Liver (tissue), 9 donors: ENCODE data around the gene SEPHS1. TPM values are rescaled to one million over a fixed set of nuclear protein-coding genes. Genes with fewer than 3 reads are reported as not detected.
"Not testable (repeated sequence)": the region's sequence is repeated elsewhere in the genome, so short reads cannot be mapped to it uniquely, and the experiment has no call there.

Experiments
- DNase-seq: peaks from one replicate; pipeline ENCODE4 v3.0.0-alpha.2; 2017; ENCODE audit warnings: low spot score
- H3K27ac ChIP-seq, 2 donors: one replicate each; pipeline ENCODE4 v1.7.0; 2013; ENCODE audit warnings: inconsistent platforms in 2 of 2, low read length in 2 of 2, control low read depth in 1 of 2, low read depth in 1 of 2, mild to moderate bottlenecking in 1 of 2
- H3K27me3 ChIP-seq, 4 donors: one replicate each; pipeline versions ENCODE4 v1.6.1 to v1.7.0; 2013; ENCODE audit warnings: low read length in 3 of 4, inconsistent platforms in 1 of 4, mild to moderate bottlenecking in 1 of 4, moderate library complexity in 1 of 4; ENCODE audit not compliant: control insufficient read depth in 4 of 4, insufficient read depth in 4 of 4
- H3K36me3 ChIP-seq, 4 donors: one replicate each; pipeline versions ENCODE4 v1.6.1 to v1.7.0; 2013; ENCODE audit warnings: low read length in 3 of 4, mild to moderate bottlenecking in 3 of 4, low read depth in 1 of 4, moderate library complexity in 1 of 4; ENCODE audit not compliant: control insufficient read depth in 4 of 4, insufficient read depth in 3 of 4
- H3K4me1 ChIP-seq, 4 donors: one replicate each; pipeline versions ENCODE4 v1.6.1 to v1.7.0; 2013; ENCODE audit warnings: low read length in 3 of 4, mild to moderate bottlenecking in 3 of 4, moderate library complexity in 1 of 4; ENCODE audit not compliant: control insufficient read depth in 4 of 4, insufficient read depth in 4 of 4
- H3K4me3 ChIP-seq, 3 donors: one replicate each; pipeline versions ENCODE4 v1.6.1 to v1.7.0; 2013; ENCODE audit warnings: low read length in 3 of 3, control low read depth in 1 of 3, low read depth in 1 of 3, mild to moderate bottlenecking in 1 of 3
- H3K9ac ChIP-seq, 2 donors: one replicate each; pipeline ENCODE4 v1.7.0; 2013; ENCODE audit warnings: low read length in 2 of 2, mild to moderate bottlenecking in 2 of 2, moderate library complexity in 2 of 2, control low read depth in 1 of 2, low read depth in 1 of 2
- H3K9me3 ChIP-seq, 4 donors: one replicate each; pipeline versions ENCODE4 v1.6.1 to v1.7.0; 2013; ENCODE audit warnings: low read length in 3 of 4; ENCODE audit not compliant: control insufficient read depth in 4 of 4
- ATF3 ChIP-seq: IDR thresholded peaks from 2 replicates; pipeline ENCODE4 v1.6.1; 2016; ENCODE audit warnings: antibody characterized with exemption
- CTCF ChIP-seq: fragments of 150-350 bp; IDR thresholded peaks from 2 replicates; pipeline ENCODE4 v1.5.1; 2017; ENCODE audit warnings: improper control_type of control experiment, low read depth, low read length; ENCODE audit not compliant: missing input control
- EGR1 ChIP-seq, 2 donors: IDR thresholded peaks; 2 replicates each; pipeline ENCODE4 v1.6.1; 2016 to 2018; ENCODE audit warnings: antibody characterized with exemption in 2 of 2, low read depth in 2 of 2
- FOXA1 ChIP-seq: IDR thresholded peaks from 2 replicates; pipeline ENCODE4 v1.6.1; 2016; ENCODE audit warnings: antibody characterized with exemption
- FOXA2 ChIP-seq: IDR thresholded peaks from 2 replicates; pipeline ENCODE4 v1.6.1; 2016; ENCODE audit warnings: antibody characterized with exemption
- GABPA ChIP-seq, 2 donors: IDR thresholded peaks in 1 of 2; conservative IDR thresholded peaks in 1 of 2; 2 replicates each; pipeline ENCODE4 v1.6.1; 2016; ENCODE audit warnings: antibody characterized with exemption in 2 of 2, mild to moderate bottlenecking in 1 of 2, moderate library complexity in 1 of 2
- HNF4A ChIP-seq, 2 donors: conservative IDR thresholded peaks; 2 replicates each; pipeline ENCODE4 v1.6.1; 2016; ENCODE audit warnings: antibody characterized with exemption in 2 of 2, mild to moderate bottlenecking in 2 of 2
- HNF4G ChIP-seq: IDR thresholded peaks from 2 replicates; pipeline ENCODE4 v1.6.1; 2016; ENCODE audit warnings: antibody characterized with exemption
- JUND ChIP-seq, 2 donors: IDR thresholded peaks; 2 replicates each; pipeline ENCODE4 v1.6.1; 2016; ENCODE audit warnings: antibody characterized with exemption in 2 of 2
- MAX ChIP-seq: IDR thresholded peaks from 2 replicates; pipeline ENCODE4 v1.6.1; 2016; ENCODE audit warnings: antibody characterized with exemption
- NR2F2 ChIP-seq: IDR thresholded peaks from 2 replicates; pipeline ENCODE4 v1.6.1; 2016; ENCODE audit warnings: antibody characterized with exemption
- RAD21 ChIP-seq, 2 donors: IDR thresholded peaks; 2 replicates each; pipeline ENCODE4 v1.6.1; 2016; ENCODE audit warnings: antibody characterized with exemption in 2 of 2, mild to moderate bottlenecking in 2 of 2
- REST ChIP-seq: IDR thresholded peaks from 2 replicates; pipeline ENCODE4 v1.6.1; 2016; ENCODE audit warnings: antibody characterized with exemption, mild to moderate bottlenecking
- RXRA ChIP-seq, 2 donors: IDR thresholded peaks; 2 replicates each; pipeline ENCODE4 v1.6.1; 2017 to 2018; ENCODE audit warnings: antibody characterized with exemption in 2 of 2, mild to moderate bottlenecking in 1 of 2
- SP1 ChIP-seq: IDR thresholded peaks from 2 replicates; pipeline ENCODE4 v1.6.1; 2018; ENCODE audit warnings: antibody characterized with exemption, mild to moderate bottlenecking
- TAF1 ChIP-seq: conservative IDR thresholded peaks from 2 replicates; pipeline ENCODE4 v1.6.1; 2016; ENCODE audit warnings: antibody characterized with exemption, mild to moderate bottlenecking
- YY1 ChIP-seq: IDR thresholded peaks from 2 replicates; pipeline ENCODE4 v1.6.1; 2016; ENCODE audit warnings: antibody characterized with exemption, mild to moderate bottlenecking
- ZBTB33 ChIP-seq: IDR thresholded peaks from 2 replicates; pipeline ENCODE4 v1.6.1; 2016; ENCODE audit warnings: antibody characterized with exemption
- WGBS: extraction: QIAGEN DNeasy Blood & Tissue Kit; methylation state at CpG from one replicate; pipeline ENCODE4 v1.1.7; 2013; 5-methylcytosine and 5-hydroxymethylcytosine counted together
- polyA plus RNA-seq, 2 donors: library from polyadenylated mRNA; stranded (reverse) in 1 of 2; unstranded in 1 of 2; fragments of 200-250 nt in 1 of 2; fragments of >200 nt in 1 of 2; fragmentation: Nextera tagmentation in 1 of 2; extraction: Ambion mirVana in 1 of 2; gene quantifications; one replicate each; pipeline versions ENCODE4 v1.2.1 to v1.2.3, GENCODE V29; 2013 to 2015
- total RNA-seq, 2 donors: library from RNA; depleted of rRNA; stranded (reverse); fragments of >200 nt; gene quantifications; one replicate each; pipeline ENCODE4 v1.2.3, GENCODE V29; 2014
- donor health status: healthy.
- donor health status: healthy.
- donor health status: healthy.
- donor health status: healthy.
- donor health status: healthy.

Gene SEPHS1
- total and polyA plus RNA-seq, 4 donors: 10.4 to 39.3 (median 28.3) TPM

- TF ChIP-seq JUND (IDR thresholded peaks at IDR 0.05) (no peak), RAD21 (IDR thresholded peaks at IDR 0.05) (no peak)
These were observed 16.4 kb downstream of the SEPHS1 start (continued) for GRCh38 chr10:13331646-13332045.

GRCh38 chr10:13330980-13331379, 17.1 kb downstream of the SEPHS1 start:
- H3K27me3 ChIP-seq, H3K27ac ChIP-seq, H3K4me1 ChIP-seq, H3K9me3 ChIP-seq, H3K9ac ChIP-seq, H3K4me3 ChIP-seq, DNase-seq: not testable (repeated sequence)
- H3K36me3 ChIP-seq: peaks cover 9 to 57% (median 38%) of the 10 kb centered on the region in 4 donors
- WGBS: 98% methylated on average over 8 of the region's 8 CpGs

GRCh38 chr10:13329565-13329964, 18.5 kb downstream of the SEPHS1 start:
- Histone ChIP-seq H3K9me3 (no peaks in the 10 kb centered on the region), H3K36me3 (peaks cover 14 to 65% (median 44%) of the 10 kb centered on the region in 4 donors), H3K4me3 (no peak overlapping the region), H3K4me1 (no peaks in the 10 kb centered on the region), H3K9ac (no peak overlapping the region), H3K27me3 (no peaks in the 10 kb centered on the region), H3K27ac (no peak overlapping the region)
- DNase-seq: no peak
- TF ChIP-seq CTCF: no peak
- no peak for TF ChIP-seq GABPA (IDR thresholded peaks at IDR 0.05 in 1 of 2, conservative IDR thresholded peaks at IDR 0.05 in 1 of 2)
- no peak for TF ChIP-seq ZBTB33
- TF ChIP-seq REST: no peak
- TF ChIP-seq FOXA1: no peak
- TF ChIP-seq ATF3: no peak
- no peak for TF ChIP-seq HNF4G
- no peak for TF ChIP-seq HNF4A (conservative IDR thresholded peaks at IDR 0.05)
- no peak for TF ChIP-seq RXRA (IDR thresholded peaks at IDR 0.05)
- no peak for TF ChIP-seq NR2F2
- TF ChIP-seq MAX: no peak
- TF ChIP-seq RAD21 (IDR thresholded peaks at IDR 0.05): no peak
- TF ChIP-seq SP1: no peak
- no peak for TF ChIP-seq TAF1
- TF ChIP-seq FOXA2: no peak
- no peak for TF ChIP-seq JUND (IDR thresholded peaks at IDR 0.05)
- TF ChIP-seq EGR1 (IDR thresholded peaks at IDR 0.05; ENCODE audit: low read depth in 2 of 2): no peak
- TF ChIP-seq YY1: no peak
- 93% methylated on average over 3 of the region's 3 CpGs for WGBS
